Fibroblast of pulmonary artery (primary cell): ENCODE results near the gene STYX.
A peak's percentile ranks its signal among the peaks of the same experiment; 100 is the strongest.

Experiments used
- DNase-seq: peaks from one replicate; pipeline ENCODE4 v3.0.0-alpha.2; 2010; ENCODE audit warnings: low read depth
- H3K4me3 ChIP-seq: replicated peaks from 2 replicates; pipeline ENCODE4 v1.5.1; 2011; ENCODE audit warnings: low read depth, mild to moderate bottlenecking, control low read depth, low read length, moderate library complexity
- TF ChIP-seq, protein P1 (sequence below): IDR thresholded peaks from 2 replicates; pipeline ENCODE4 v1.5.1; 2011; ENCODE audit warnings: mild to moderate bottlenecking, control low read depth, low read length, inconsistent platforms; ENCODE audit errors: missing control alignments

The STYX gene, protein sequence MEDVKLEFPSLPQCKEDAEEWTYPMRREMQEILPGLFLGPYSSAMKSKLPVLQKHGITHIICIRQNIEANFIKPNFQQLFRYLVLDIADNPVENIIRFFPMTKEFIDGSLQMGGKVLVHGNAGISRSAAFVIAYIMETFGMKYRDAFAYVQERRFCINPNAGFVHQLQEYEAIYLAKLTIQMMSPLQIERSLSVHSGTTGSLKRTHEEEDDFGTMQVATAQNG

DNA sequence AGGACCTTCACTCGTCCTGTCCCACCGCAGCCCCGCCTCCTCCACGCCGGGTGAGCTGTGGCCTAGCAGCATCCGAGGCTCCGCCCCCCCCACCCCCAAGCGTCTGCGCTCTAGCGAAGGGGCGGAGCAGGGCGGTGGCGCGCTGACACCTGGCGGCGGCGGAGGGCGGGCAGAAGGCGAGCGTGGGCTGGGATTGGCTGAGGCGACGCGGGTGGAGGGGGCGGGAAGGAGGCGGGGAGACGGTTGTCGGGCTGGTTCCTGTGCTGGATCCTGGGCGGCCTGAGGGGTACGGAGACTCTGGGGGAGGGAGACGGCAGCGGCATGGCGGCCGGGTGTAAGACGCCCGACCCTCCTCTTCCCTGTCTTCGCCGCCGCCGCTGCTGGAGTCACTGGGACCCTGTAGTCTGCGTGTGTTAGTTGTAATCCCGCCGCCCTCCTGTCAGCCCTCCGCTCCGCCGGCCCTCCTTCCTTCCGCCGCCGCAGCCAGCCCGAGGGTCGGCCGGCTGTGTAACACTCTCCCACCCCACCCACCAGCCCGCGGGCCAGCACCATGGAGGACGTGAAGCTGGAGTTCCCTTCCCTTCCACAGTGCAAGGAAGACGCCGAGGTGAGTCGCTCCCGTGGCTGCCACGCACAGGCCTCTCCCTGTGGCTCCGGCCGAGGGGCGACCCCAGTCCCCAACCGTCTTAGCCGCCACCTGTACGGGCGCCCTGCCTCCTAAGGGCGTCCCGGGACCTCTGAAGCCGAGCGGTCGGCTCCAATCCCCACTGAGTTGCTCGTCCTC is at the start of gene STYX:
Gene STYX (plus strand): TSS at position 242 of the 784 bp plus-strand sequence. CDS start 309 bp downstream, at position 551.
- H3K4me3 ChIP-seq, result peak within 1 kb of the TSS; percentile 77
- peak; percentile 98 for DNase-seq
- TF ChIP-seq, protein P1, sequence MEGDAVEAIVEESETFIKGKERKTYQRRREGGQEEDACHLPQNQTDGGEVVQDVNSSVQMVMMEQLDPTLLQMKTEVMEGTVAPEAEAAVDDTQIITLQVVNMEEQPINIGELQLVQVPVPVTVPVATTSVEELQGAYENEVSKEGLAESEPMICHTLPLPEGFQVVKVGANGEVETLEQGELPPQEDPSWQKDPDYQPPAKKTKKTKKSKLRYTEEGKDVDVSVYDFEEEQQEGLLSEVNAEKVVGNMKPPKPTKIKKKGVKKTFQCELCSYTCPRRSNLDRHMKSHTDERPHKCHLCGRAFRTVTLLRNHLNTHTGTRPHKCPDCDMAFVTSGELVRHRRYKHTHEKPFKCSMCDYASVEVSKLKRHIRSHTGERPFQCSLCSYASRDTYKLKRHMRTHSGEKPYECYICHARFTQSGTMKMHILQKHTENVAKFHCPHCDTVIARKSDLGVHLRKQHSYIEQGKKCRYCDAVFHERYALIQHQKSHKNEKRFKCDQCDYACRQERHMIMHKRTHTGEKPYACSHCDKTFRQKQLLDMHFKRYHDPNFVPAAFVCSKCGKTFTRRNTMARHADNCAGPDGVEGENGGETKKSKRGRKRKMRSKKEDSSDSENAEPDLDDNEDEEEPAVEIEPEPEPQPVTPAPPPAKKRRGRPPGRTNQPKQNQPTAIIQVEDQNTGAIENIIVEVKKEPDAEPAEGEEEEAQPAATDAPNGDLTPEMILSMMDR, result no peak

DNA sequence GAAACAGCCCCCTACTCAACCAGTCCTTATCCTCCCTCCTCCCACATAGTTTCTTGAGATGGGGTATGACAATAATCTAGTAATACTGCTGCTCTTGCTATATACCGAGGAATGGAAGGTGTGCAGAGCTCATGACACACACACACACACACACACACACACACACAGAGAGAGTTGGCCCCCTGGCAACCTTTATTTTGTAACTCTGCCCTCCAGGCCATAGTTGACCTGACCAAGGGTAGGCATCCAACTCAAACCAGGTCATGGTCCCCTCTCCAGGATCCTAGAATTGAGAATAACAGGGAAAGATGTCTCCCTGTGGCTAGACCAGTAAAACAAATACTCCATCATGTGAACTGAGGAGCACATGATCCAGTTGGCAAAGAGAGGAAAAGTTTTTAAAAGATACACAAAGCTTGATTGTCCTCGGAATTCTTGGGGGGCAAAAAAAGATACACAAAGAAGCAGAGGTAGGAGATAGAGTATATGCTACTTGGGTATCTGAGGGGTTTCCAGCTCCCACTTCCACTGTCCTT is 45.9 kb upstream of the STYX start:
- H3K4me3 ChIP-seq, result no peak overlapping the region
- TF ChIP-seq, protein P1, result no peak

DNA sequence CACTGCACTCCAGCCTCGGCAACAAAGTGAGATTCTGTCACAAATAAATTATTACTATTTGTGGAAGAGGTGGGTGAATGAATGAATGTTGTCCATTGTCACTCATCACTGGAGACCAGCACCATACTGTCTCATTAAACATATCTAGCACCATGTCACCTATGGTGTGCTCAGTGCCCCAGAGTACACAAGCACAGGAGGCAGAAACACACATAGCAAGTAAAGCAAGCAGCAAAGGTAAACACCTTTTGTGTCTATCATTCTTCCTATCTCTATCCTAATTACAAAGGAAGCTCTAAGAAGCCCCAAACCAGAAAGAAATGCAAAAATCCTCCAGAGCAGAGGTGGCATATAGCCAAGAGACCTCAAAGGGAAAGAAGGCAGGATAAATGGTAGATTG is 43.8 kb upstream of the STYX start:
- no peak overlapping the region for H3K4me3 ChIP-seq
- TF ChIP-seq, protein P1, result no peak
- DNase-seq, result no peak

More for the DNA sequence above, 45.9 kb upstream of the STYX start:
- peak; percentile 18 for DNase-seq

DNA sequence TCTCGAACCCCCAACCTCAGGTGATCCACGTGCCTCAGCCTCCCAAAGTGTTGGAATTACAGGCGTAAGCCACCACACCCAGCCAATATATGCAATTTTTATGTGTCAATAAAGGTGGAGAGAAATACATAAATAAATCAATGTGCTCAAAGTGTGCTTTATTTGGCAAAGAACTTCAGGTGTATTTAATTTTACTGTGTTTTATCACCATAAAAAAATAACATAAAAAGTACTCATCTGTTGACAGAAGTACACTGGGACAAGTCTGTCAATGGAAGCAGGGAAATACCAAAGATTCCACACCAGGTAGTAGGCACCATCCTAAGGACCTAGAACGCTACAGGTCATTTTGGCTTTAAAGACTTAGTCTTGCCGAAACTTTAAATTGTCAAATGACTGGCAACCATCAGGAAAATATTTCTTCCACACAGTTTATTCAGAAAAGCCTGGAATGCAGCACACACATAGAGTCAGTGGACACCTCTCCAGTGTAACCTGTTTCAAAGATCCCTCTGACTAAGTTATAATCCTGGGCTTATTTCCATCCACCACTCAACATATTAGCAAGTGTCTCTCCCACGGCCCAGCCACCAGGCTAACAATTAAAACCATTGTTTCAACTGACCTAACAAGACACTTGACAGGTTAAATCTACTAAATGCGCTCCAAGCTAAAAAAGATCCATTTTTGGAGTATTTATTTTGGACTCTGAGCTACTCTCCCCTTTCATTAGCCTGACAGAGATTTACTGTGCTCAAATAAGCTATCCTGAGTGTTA is 38.8 kb upstream of the STYX start:
- TF ChIP-seq, protein P1, result no peak
- DNase-seq, result no peak
- no peak overlapping the region for H3K4me3 ChIP-seq

DNA sequence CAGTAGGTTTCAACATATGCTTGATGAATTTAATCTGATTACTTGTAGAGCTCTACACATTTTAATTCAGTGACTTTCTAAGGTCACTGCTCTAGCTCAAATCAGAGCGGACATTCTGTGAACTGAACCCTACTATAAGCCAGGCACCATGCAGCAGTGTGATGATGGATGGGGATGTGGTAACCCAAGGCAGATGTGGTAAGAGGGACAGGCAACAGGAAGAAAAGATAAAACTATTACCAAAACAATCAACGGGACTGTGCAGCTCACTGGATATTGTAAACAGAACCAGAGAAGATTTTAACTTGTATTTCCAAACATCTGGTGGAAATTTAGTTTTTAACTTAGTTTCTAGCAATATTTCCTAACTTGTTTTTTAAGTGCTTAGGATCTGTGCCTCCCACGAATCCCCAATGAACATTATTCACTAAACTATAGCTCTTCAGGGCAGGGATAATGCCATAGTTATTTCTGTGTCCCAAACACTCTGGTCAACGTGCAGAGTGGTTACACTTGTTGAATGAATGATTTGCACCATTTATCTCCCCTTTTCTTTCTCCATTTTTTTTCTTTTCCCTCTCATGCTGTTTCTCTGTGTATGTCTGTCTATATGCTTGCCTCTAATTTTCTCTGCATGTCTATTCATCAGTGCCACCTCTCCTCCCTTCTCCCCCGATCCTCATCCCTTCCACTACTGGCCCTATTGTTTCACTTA is 37.6 kb upstream of the STYX start:
- TF ChIP-seq, protein P1, result no peak
- H3K4me3 ChIP-seq, result no peak overlapping the region
- DNase-seq, result peak; percentile 68

DNA sequence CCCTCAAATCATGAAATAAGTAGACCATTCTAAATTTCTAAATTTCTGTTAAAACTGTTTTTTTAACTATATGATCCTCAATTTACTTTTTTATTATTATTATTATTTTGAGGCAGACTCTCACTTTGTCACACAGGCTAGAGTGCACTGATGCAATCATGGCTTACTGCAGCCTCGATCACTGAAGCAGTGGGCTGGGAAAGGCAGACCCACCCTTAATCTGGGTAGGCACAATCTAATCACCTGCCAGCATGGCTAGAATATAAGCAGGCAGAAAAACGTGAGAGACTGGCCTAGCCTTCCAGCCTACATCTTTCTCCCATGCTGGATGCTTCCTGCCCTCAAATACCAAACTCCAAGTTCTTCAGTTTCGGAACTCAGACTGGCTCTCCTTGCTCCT is 36.9 kb upstream of the STYX start:
- no peak for DNase-seq
- TF ChIP-seq, protein P1, result no peak
- no peak overlapping the region for H3K4me3 ChIP-seq
